Muscle of leg (tissue), 11 donors: ENCODE results near the gene IL1RAP. TPM values are rescaled to one million over a fixed set of nuclear protein-coding genes. Genes with fewer than 3 reads are reported as not detected.

ENCODE experiments used
- DNase-seq: peaks from one replicate; pipeline ENCODE4 v3.0.0; 2013
- H3K27ac ChIP-seq: one replicate; pipeline ENCODE4 v1.5.1; 2013; ENCODE audit warnings: mild to moderate bottlenecking, low read length, control low read depth
- H3K27me3 ChIP-seq: one replicate; pipeline ENCODE4 v1.6.1; 2013; ENCODE audit warnings: low read length; ENCODE audit not compliant: control insufficient read depth, insufficient read depth
- H3K36me3 ChIP-seq: one replicate; pipeline ENCODE4 v1.6.1; 2013; ENCODE audit warnings: low read length; ENCODE audit not compliant: control insufficient read depth, insufficient read depth
- H3K4me1 ChIP-seq: one replicate; pipeline ENCODE4 v1.6.1; 2013; ENCODE audit warnings: low read length; ENCODE audit not compliant: control insufficient read depth, insufficient read depth
- H3K4me3 ChIP-seq: one replicate; pipeline ENCODE4 v1.5.1; 2013; ENCODE audit warnings: low read length, control low read depth
- H3K9me3 ChIP-seq: replicated peaks from 2 replicates; pipeline ENCODE4 v1.6.1; 2013; ENCODE audit warnings: low read depth, low read length; ENCODE audit not compliant: control insufficient read depth
- WGBS: methylation state at CpG from one replicate; pipeline ENCODE4 v1.1.5; 2013; ENCODE audit warnings: missing lambda C conversion rate; ENCODE audit not compliant: insufficient coverage; 5-methylcytosine and 5-hydroxymethylcytosine counted together
- polyA plus RNA-seq, 8 donors: library from polyadenylated mRNA; unstranded; fragments of 120-200 nt; gene quantifications; one replicate each; pipeline versions ENCODE4 v1.2.1 to v1.2.3, GENCODE V29; 2013; ENCODE audit warnings: inconsistent platforms in 1 of 8, low replicate concordance in 1 of 8; ENCODE audit not compliant: insufficient read length in 8 of 8, insufficient read depth in 1 of 8
- total RNA-seq: library from RNA; stranded (reverse); fragments of 120-200 nt; gene quantifications from one replicate; pipeline ENCODE4 v1.2.4, GENCODE V29; 2013

Gene IL1RAP
- total and polyA plus RNA-seq, 9 donors = 9.5 to 18.8 (median 14.5) TPM

DNA sequence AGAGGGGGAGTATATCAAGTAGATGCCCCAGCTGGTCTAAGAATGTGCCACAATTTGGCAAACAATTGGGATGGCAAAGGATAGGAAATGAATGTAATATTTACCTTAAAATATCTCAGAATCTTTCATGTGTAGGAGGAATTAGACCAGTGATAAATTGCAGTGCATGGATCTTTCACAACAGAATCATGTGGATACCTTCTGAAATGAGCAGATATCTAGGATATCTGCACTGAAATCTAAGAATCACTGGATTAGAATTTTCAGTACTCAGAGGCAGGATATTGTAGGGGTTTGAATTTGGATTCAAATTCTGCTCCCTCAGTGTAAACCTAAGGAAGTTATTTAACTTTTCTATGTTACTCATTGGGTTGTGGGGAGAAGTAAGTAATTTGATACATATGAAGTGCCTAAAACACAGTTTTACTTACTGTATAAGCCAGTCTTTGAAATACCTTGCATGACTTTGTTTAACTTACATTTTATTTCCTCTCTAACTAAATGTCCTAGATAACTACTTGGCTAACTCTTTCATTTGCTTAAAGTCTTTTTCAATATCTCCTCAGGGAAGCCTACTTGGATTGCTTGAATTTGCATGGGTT lies 8.8 kb downstream of the IL1RAP start:
- Histone ChIP-seq H3K36me3 (no peaks in the 10 kb centered on the region), H3K4me3 (no peak overlapping the region), H3K4me1 (no peaks in the 10 kb centered on the region), H3K9me3 (no peaks in the 10 kb centered on the region), H3K27me3 (no peaks in the 10 kb centered on the region), H3K27ac (no peak overlapping the region)
- no peak for DNase-seq

DNA sequence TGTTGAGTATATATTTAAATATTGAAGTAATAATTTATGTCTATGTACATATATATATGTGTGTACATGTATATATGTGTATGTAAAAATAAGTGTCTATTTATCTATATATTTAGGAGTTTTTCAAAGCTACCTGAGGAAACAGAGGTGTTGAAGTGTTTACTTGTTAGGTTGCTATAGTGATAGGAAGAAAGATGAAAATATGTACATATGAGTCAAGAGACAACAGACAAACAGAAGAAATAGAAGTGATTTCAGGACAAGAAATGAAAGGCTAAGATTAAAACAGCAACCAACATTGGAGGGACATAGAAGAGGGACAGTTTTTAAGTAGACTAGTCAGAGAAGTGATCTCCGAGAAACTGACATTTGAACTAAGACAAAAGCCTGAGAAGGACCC lies 11.1 kb downstream of the IL1RAP start:
- Histone ChIP-seq H3K4me3 (no peak overlapping the region), H3K27ac (no peak overlapping the region), H3K27me3 (no peaks in the 10 kb centered on the region), H3K4me1 (no peaks in the 10 kb centered on the region), H3K36me3 (no peaks in the 10 kb centered on the region), H3K9me3 (no peaks in the 10 kb centered on the region)
- no peak for DNase-seq
- 88% methylated on average over 1 of the region's 1 CpG for WGBS

DNA sequence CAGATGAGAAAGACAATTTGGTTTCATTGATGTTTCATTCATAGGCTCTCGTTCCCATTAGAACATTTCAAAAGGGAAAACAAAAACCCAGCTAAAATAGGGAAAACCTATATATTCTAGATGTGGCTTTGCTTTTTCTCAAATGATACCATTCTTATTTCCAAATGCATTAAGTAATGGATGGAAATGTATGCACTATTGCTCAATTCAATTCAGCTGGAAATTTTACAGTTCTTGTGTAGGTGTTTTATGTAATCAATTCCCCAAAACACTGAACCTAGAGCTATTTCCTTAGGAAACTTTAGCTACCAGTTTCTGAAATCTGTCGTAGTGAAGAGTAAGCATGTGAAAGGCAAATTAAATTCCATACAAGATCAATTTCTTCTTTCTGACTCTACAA lies 11.7 kb downstream of the IL1RAP start:
- Histone ChIP-seq H3K4me3 (no peak overlapping the region), H3K9me3 (no peaks in the 10 kb centered on the region), H3K36me3 (no peaks in the 10 kb centered on the region), H3K27ac (no peak overlapping the region), H3K27me3 (no peaks in the 10 kb centered on the region), H3K4me1 (no peaks in the 10 kb centered on the region)
- DNase-seq = no peak
- WGBS = no CpG with 5 or more reads among the region's 2 CpGs

DNA sequence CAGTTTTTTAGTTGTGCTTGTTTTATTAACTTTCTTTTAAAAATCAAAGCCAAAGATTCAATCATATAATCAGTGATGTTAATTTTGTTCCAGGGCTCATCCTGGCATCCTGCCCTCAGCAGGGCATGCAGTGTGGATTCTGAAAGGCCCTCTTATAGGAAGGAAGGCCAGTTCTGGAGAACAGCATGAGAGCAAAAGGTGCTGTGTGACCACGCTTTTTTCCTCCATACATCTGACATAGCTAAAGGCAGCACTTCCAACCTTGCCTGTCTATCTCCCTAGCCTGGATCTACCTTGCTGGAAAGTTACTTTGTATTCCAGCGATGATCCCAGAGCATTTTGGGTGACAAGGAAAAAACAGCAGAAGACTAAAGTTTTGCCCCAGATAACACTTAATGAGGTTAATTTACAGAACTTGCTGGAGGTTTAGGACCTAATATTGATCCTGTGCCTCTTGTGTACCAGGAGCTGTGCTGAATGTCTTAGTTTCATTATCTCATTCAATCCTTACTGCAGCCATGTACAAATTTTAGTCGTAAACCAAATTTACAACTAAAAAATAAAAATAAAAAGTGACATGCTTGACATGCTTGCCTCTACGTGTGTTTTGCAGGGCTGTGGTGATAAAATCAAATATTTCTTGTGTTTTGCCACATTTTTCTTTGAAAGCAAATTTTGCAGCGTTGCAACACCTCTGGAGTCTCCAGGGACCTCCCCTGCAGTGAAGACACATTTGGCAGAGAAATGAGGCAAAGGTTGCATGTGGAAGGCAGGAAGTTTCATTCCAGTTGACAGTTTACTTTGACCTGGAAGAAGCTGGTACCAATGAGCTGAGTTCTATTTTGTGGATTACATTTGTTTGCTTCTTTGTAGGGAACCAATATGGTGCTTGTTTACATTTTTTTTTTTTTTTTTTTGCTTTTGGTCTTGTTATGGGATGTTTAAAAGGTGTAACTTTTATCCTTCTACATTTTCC lies 13.2 kb downstream of the IL1RAP start:
- 68% methylated on average over 2 of the region's 5 CpGs for WGBS
- no peak overlapping the region for H3K4me3 ChIP-seq
- no peaks in the 10 kb centered on the region for H3K4me1 ChIP-seq
- H3K27ac ChIP-seq = no peak overlapping the region
- no peaks in the 10 kb centered on the region for H3K9me3 ChIP-seq
- H3K27me3 ChIP-seq = no peaks in the 10 kb centered on the region
- H3K36me3 ChIP-seq = no peaks in the 10 kb centered on the region
- no peak for DNase-seq

DNA sequence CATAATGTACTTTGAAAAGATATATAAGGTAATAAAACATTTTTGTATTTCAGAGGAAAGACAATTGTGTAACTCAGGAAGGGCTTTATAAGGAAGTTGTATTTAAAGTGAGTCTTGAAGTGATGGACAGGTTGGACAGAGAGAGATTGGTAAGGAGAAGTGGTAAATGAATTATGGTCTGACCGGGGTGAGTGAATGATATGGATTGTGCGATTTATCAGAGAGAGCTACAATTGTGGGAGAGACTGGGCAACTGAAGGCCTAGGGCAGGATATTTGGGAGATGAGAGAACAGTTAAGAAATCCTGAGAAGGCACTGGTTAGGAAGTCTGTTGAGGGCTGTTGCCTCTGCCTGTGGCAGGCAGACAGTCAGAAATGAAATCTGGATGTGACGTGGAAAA lies 14.8 kb downstream of the IL1RAP start:
- DNase-seq = no peak
- WGBS = 76% methylated on average over 3 of the region's 3 CpGs
- H3K36me3 ChIP-seq = no peaks in the 10 kb centered on the region

DNA sequence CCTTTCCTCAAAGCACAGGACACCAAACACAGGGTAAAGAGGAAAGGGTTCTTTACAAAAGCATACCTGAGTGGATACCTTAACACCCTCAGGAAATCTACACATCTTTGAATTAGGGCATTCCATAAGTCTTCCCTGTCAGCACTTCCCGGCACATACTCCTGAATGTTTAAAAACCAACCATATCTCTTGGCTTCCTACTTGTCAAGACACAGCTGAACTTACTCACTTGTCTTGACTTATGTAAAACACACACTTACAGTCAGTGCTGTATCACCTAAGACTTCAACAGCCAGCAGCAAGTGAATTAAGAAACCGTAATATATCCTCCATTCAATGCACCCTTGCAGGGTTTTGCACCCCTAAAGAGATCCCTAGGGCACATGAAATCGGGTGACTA lies 17.5 kb downstream of the IL1RAP start:
- no peak for DNase-seq
- 69% methylated on average over 2 of the region's 3 CpGs for WGBS
- Histone ChIP-seq H3K27ac (no peak overlapping the region), H3K27me3 (no peaks in the 10 kb centered on the region), H3K4me1 (peaks cover 3% of the 10 kb centered on the region), H3K9me3 (no peaks in the 10 kb centered on the region), H3K4me3 (no peak overlapping the region), H3K36me3 (no peaks in the 10 kb centered on the region)

More for the DNA sequence above, 14.8 kb downstream of the IL1RAP start:
- Histone ChIP-seq H3K4me3 (no peak overlapping the region), H3K4me1 (peaks cover 3% of the 10 kb centered on the region), H3K27ac (no peak overlapping the region), H3K9me3 (no peaks in the 10 kb centered on the region), H3K27me3 (no peaks in the 10 kb centered on the region)

DNA sequence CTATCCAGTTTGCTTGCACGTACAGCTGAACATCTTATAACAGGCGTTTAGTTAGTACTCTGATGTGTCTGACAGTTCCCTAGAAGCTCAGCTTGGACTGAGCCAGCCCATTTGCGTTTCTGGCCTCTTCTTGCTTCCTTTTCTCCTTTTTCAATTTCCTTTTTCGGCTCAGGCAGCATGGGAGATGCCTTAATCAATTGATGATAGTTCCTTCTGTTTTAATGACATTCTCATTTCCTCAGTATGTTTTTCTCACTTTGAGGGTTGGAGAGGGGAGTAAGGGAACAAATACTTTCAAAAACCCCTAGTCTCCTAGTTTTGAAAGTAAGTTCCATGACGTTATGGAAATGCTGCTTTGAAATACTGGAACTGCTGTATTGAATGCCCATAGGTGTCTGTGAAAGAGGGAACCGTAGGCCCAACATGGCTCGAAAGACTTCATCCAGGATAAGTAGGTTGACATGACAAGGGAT lies 18.9 kb downstream of the IL1RAP start:
- Histone ChIP-seq H3K4me1 (peaks cover 3% of the 10 kb centered on the region), H3K27ac (peak overlapping the region; percentile 77), H3K36me3 (no peaks in the 10 kb centered on the region), H3K9me3 (no peaks in the 10 kb centered on the region), H3K4me3 (no peak overlapping the region), H3K27me3 (no peaks in the 10 kb centered on the region)
- 38% methylated on average over 2 of the region's 7 CpGs for WGBS
- DNase-seq = peak; percentile 91

DNA sequence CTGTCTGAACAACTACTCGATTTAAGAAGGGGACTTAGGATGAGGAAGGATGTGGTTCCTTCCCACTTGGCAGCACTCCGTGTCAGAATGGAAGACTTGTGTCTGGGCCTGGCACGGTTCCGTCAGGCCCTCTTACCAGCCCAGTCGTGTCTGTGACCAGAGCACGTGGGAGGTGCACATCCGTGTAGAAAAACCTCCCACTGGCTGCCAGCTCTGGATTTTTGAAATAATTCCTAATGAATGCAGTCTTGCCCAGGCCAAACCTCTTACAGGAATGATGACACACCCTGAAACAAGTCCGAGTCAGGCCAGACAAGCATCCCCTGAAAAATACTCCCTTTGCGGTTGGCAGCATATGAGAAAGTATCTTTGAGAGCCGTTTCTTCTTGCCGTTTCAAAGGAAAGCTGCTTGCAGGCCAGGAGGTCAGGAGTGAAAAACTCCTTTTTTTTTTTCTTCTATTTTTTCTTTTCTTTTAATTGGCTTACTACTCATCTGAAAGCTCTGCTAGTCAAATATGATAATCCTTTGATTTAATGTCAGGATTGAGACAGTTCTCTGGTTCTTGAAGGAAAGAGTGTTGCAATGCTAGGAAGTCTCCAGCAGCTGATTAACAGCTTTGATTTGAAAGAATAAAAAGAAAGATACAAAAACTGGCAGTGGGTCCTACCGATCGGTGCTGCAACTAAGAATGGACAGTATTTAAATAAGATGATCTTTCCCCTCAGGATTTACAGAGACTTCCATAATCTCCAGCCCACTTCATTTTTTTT lies 19.8 kb downstream of the IL1RAP start:
- Histone ChIP-seq H3K4me1 (peaks cover 3% of the 10 kb centered on the region), H3K36me3 (no peaks in the 10 kb centered on the region), H3K27me3 (no peaks in the 10 kb centered on the region), H3K9me3 (no peaks in the 10 kb centered on the region), H3K4me3 (no peak overlapping the region), H3K27ac (peak overlapping the region; percentile 77)
- 42% methylated on average over 7 of the region's 13 CpGs for WGBS
- DNase-seq = peak; percentile 90

DNA sequence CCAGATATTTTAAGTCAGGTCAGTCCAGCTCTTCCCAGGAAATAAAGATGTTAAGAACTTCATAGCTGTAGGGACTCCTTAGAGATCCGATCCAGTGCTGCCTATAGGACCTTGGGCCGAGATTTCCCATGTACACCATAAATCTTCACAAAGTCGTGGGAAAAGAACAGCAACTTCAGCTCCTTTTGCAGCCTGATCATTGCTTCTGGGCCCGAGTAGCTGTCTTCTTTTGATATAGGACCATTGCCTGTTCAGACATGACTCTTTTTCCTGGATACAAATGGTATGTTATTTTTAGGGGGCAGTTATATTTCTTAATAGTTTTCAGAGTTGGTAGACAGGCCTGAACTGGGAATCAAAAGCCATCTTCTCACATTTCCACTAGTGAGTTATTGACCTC lies 20.5 kb downstream of the IL1RAP start:
- peak overlapping the region; percentile 77 for H3K27ac ChIP-seq
- H3K9me3 ChIP-seq = no peaks in the 10 kb centered on the region
- peak; percentile 46 for DNase-seq
- H3K36me3 ChIP-seq = no peaks in the 10 kb centered on the region
- no CpG with 5 or more reads among the region's 4 CpGs for WGBS
- H3K27me3 ChIP-seq = no peaks in the 10 kb centered on the region
- H3K4me3 ChIP-seq = no peak overlapping the region
- H3K4me1 ChIP-seq = peaks cover 3% of the 10 kb centered on the region

DNA sequence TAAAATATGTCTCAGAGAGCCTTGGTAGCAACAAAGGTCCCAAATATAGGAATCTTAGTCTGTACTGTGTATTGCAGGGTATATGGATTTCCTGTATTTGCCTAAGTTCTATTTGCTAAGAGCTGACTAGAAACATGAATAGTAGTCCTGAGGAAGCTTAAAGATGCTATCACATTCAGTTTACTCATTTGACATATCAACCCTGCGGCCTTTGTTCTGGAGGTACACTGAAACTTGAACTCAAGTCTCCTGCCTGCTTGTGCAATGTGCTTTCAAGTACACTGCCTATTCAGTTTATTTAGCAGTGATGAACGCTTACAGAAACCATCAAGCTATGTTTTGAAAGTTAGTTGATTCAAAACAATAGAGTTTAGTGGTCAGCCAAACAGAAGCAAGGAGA lies 21.1 kb downstream of the IL1RAP start:
- H3K27ac ChIP-seq = peak overlapping the region; percentile 77

More for the DNA sequence above, 21.1 kb downstream of the IL1RAP start:
- Histone ChIP-seq H3K9me3 (no peaks in the 10 kb centered on the region), H3K27me3 (no peaks in the 10 kb centered on the region), H3K4me1 (peaks cover 3% of the 10 kb centered on the region), H3K4me3 (no peak overlapping the region), H3K36me3 (no peaks in the 10 kb centered on the region)
- no peak for DNase-seq
- WGBS = no CpG with 5 or more reads among the region's 2 CpGs
